GM18873 (cell line): ENCODE measurements around the gene SNX9.
"Not testable (repeated sequence)": the region's sequence is repeated elsewhere in the genome, so short reads cannot be mapped to it uniquely, and the experiment has no call there.

ENCODE experiments used
- ATAC-seq: cut with Tn5 transposase; IDR thresholded peaks from one replicate; pipeline ENCODE4 v1.9.1; 2021; ENCODE audit warnings: mild to moderate bottlenecking, moderate library complexity, moderate number of reproducible peaks; ENCODE audit not compliant: unreplicated experiment, low FRiP score

The SNX9 gene

GRCh38 chr6:157967020-157967419 lies 144.0 kb downstream of the SNX9 start:
- ATAC-seq, result no peak

DNA sequence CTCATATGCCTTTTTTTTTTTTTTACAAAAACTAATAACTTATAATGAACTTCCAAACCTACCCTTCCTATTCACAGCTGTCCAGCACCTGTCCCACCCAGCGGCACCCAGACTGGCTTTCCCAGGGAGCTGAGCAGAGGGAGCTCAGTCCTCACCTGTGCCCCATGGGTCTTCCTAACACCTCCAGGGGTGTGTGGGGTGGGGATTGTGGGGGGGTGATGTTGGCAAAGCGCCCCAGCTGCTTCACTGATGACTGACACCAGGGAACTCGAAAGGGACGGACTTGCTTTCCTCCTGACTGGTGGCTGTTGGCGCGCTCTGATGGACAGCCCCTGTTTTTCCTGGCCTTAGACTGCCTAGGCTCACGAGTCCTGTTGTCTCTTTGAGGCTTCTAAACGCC lies 144.4 kb downstream of the SNX9 start:
- ATAC-seq, result no peak

- not testable (repeated sequence) for ATAC-seq
Observed at GRCh38 chr6:157972177-157972576, 149.1 kb downstream of the SNX9 start.

GRCh38 chr6:157974341-157974894 lies 151.4 kb downstream of the SNX9 start:
- no peak for ATAC-seq

DNA sequence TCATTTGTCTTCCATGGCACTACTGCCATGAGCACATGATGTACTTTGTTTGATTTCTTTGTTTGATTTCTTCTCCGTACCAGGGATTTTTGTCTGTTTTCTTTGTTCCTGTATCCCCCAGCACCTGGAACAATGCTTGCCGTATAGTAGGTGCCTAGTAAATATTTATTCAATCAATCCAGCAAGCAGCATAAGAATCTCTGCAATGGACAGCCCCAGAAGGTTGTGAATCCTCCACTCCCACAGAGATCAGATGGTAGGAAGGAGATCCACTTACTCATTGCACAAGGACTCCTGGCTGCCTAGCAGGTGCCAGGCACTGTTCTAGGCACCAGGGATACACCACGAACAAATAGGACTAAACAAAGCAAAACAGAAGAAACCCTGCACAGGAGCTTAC lies 151.9 kb downstream of the SNX9 start:
- no peak for ATAC-seq

- ATAC-seq, result no peak
Observed at GRCh38 chr6:157975456-157975855, 152.4 kb downstream of the SNX9 start.

GRCh38 chr6:157976345-157977175 lies 153.5 kb downstream of the SNX9 start:
- no peak for ATAC-seq

GRCh38 chr6:157977176-157977804 lies 154.2 kb downstream of the SNX9 start:
- no peak for ATAC-seq

DNA sequence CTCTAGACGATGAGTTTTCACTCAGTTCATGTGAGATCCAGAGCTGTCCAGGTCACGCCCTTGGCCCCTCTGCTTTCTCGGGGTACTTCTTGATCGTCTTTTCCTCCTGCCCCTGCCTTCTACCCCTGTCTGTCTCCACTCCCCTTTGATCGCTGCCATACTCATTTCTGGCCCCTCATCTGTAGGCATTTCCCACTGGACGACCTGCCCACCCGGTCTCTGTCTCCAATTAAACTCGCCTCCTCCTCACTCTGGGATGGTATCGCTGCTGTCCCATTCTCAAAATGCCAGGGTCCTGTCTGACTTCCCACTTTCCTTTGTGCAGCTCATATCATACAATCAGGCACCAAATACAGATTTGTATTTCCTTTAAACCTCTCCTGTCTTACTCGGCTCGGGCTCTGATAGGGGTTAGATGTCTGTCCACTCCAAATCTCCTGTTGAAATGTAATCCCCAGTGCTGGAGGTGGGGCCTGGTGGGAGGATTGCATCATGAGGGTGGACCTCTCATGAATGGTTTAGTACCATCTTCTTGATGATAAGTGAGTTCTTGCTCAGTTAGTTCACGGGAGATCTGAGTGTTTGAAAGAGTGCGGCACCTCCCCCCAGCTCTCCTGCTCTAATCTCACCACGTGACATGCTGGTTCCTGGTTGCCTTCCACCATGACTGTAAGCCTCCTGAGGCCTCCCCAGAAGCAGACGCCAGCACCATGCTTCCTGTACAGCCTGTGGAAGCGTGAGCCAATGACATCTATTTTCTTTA lies 155.2 kb downstream of the SNX9 start:
- no peak for ATAC-seq

GRCh38 chr6:157980288-157981131 lies 157.5 kb downstream of the SNX9 start:
- no peak for ATAC-seq

- ATAC-seq, result no peak
Observed at GRCh38 chr6:157981132-157981394, 158.0 kb downstream of the SNX9 start.

GRCh38 chr6:157981395-157982101 lies 158.5 kb downstream of the SNX9 start, which contains the start of gene SYNJ2:
Gene SYNJ2 (plus strand): TSS chr6:157981863. CDS start chr6:157981962, 99 bp downstream.
- no peak for ATAC-seq

GRCh38 chr6:157982102-157982562 lies 159.1 kb downstream of the SNX9 start:
- no peak for ATAC-seq

DNA sequence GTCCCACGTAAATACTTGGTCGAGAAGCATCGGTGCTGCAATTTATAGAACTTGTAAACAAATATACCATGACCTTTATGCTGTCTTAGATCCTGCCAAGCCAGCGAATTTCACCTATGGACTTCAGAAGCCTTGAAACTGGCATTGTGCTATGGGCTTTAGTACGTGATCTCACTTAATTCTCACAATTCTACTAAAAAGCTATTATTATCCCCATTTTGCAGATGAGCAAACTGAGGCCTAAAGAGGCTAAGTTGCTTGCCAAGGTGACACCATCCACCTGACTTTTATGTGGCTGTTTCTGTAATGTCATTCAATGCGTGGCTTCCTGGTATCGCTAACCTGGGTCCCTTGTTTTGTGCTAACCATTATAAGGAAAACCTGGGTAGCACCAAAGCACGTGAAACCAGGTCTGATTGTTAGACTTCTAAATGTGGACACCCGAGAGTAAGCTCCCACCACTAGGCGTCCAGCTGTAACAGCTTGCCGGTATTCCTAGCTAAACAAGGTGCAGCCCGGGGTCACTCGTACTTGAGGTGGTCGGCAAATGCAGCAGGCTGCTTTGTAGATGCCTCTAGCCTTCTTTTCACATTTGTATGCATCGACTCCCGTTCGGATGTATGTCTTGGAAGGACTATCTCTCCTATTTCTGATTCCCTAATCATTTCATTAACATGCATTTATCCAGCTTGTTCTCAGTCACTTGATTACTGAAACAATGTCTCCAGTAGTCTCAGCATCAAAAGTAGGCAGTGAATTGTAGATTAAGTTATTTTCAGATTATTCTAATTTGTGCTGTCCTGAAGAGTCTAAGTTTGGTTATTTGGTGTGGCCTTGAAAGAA lies 159.7 kb downstream of the SNX9 start:
- no peak for ATAC-seq

DNA sequence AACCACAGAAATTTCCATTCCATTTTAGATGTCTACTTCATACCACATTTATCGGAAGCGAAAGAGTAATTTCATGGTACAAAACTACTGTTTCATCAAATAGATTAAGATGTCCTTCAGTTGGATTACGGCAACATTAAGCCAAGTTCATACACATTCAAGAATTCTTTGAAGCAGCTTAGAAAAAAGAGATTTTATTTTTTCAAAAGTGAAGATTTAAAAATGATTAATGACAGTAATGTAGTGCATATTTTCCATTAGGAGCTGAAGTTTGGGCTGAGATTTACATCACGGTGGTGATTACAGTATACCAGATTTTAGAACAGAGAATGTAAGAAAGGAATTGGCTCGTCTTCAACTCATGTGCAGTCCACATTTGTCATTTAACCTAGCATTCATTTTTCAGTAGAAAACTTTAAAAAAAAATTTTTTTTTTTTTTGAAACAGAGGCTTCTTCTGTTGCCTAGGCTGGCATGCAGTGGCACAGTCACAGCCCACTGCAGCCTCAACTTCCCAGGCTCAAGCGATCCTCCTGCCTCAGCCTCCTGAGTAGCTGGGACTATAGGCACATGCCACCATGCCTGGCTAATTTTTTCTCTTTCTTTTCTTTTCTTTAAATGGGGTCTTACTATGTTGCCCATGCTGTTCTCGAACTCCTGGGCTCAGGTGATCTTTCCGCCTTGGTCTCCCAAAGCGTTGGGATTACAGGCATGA lies 160.5 kb downstream of the SNX9 start:
- no peak for ATAC-seq

DNA sequence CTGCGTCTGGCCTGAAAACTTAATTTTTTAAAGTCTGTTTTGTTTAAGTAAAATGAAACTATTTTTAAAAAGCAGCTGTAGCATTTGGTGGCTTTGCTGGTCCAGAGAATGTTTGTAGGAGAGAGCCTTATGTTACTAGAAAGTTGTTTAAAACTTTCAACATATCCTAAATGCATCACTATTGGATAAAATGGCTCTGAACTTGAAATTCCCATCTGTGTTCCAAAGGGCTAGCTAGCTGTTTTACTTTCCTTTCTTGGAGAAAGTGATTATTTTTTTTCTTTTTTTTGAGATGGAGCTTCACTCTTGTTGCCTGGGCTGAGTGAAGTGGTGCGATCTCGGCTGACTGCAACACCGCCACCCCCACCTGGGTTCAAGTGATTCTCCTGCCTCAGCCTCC lies 161.1 kb downstream of the SNX9 start:
- ATAC-seq, result no peak

- no peak for ATAC-seq
Observed at GRCh38 chr6:157984686-157985225, 161.7 kb downstream of the SNX9 start.
